ENCODE results near the gene GREB1.

GREB1 gene

DNA sequence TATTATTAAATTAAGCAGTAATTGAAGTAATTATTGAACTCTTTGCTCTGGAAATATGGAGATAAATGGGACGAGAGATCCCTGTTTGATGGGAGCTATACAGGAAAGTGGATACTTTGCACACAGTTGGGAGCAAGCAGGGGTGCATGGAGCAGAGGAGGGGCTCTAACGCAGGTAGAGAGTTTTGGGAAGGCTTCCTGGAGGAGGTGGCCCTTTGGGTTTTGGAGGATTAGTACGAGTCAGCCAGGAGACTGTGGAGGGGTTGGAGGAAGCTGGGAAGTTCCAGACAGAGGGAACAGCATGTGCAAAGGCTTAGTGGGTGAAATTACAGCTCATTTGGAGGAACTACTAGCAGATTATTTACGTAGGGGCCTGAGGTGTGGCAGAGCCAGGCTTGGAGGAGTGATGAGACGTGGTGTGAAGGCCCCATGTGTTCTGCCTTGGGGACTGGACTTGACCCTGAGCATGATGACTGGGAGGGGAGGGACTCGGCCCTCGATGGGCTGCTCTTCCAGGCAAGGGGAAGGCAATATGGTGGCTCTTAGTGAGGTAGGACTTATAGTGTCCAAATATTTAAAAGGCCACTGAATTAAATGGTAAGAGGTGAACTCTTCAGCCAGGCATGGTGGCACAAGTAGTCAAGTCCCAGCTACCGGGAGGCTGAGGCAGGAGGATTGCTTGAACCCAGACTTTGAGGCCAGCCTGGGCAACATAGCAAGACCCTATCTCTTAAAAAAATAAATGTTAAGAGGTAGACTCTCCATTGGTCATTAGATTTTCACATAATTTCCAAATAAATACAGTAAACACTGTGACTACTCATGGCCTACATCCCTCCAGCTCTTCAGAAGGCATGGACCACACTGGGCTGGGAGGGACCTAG, 30.2 kb downstream of the GREB1 start:
- no peak for DNase-seq

DNA sequence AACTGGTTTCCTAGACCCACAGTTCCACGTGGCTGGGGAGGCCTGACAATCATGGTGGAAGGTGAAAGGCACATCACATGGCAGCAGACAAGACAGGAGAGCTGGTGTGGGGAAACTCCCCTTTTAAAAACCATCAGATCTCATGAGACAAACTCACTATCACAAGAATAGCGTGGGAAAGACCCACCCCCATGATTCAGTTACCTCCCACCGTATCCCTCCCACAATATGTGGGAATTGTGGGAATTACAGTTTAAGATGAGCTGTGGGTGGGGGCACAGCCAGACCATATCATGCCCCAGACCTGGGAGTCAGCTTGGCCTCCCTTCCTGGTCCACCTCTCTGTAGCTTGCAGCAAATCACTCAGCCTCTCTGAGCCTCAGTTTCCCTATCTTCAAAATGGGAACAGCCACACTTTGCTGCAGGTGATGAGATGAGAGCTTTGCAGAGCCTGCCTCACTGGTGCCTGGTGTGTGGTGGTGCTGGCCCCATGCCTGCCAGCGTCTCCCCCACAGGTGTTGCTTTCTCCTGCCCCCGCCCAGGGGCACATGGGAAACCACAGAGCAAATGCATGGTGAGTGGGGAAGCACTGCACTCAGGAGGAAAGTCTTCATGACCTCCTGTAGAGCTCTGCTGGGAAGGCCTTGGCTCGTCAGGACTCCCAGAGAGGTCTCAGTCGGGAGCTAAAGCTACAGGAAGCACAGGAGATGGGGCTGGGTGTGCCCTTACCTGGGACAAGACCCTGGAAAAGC, 31.1 kb downstream of the GREB1 start:
- no peak for DNase-seq

GRCh38 chr2:11566383-11566782, 32.5 kb downstream of the GREB1 start:
- DNase-seq, result no peak

GRCh38 chr2:11567631-11568031, 33.8 kb downstream of the GREB1 start:
- DNase-seq, result no peak

DNA sequence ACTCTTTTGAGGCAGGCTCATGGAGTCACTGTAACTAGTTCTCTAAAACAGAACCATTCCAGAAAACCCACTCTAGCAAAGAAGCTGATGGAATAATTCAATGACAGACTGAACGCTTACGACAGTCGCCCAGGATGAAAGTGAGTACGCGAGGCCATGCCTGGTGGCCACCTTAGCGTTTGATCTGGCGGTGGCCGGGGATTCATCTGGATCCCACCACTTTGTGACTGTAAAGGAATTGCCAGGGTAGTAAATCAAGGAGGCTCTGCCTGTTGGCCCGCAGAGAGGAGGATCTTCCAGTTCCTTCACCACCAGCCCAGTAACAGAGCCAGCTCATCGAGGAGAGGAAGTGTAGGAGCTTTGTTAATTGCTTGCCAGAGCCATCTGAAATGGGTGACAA, 34.6 kb downstream of the GREB1 start:
- no peak for DNase-seq

DNA sequence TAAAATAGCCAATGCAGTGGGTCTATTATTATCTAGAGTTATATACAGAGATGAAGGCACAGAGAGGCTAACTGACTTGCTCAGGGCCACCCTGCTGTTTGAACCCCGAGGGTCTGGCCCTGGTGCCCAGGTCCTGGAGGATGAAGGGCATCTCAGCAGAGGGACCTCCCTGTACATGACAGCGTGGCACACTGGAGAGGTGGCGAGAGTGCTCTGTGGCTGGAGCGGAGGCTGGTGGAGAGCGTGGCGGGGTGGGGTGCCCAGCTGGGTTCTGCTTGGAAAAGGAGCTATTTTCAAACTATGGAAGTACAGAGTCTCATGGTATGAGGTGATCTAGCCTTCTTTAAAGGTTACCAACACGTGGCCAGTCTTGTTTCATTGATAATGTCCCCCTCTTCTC, 35.8 kb downstream of the GREB1 start:
- no peak for DNase-seq

GRCh38 chr2:11571170-11571569, 37.3 kb downstream of the GREB1 start:
- no peak for DNase-seq

DNA sequence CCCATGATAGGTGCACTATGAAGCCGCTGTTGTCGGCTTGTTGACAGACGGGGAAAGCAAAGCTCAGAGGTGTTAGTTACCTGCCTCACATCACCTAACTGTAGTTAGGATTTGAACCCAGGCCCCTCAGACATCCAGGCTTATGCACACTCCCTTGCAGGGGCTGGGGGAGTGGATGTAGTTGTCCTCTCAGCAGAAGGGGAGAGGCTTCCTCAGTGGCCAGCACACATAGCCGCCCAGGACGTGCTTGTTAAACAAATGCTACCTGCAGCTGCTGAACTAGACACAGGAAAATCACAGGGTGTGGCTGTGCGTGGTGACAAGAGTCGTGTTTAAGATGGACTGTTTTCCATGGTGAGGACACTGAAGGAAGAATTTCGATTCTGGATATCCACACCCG, 39.2 kb downstream of the GREB1 start:
- DNase-seq, result no peak

GRCh38 chr2:11573418-11574175, 39.8 kb downstream of the GREB1 start:
- no peak for DNase-seq

- DNase-seq, result no peak
Observed at GRCh38 chr2:11574176-11575046, 40.6 kb downstream of the GREB1 start.

DNA sequence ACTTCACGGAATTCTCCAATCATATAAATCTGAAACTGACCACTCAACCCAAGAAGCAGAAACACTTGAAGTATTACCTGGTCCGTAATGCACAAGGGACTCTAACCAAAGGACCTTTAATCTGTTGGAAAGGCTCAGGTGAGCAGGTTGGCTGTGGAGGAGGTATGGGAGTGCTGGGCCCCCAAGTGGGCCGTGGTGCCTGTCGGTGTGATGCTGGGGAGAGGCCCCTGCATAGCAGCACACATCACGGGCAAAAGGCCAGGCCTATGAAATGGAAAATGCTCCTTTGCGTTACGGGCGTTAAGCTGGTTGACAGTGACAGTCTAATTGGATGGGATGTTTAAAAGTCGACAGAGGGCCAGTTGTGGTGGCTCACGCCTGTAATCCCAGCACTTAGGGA, 42.6 kb downstream of the GREB1 start:
- no peak for DNase-seq

DNA sequence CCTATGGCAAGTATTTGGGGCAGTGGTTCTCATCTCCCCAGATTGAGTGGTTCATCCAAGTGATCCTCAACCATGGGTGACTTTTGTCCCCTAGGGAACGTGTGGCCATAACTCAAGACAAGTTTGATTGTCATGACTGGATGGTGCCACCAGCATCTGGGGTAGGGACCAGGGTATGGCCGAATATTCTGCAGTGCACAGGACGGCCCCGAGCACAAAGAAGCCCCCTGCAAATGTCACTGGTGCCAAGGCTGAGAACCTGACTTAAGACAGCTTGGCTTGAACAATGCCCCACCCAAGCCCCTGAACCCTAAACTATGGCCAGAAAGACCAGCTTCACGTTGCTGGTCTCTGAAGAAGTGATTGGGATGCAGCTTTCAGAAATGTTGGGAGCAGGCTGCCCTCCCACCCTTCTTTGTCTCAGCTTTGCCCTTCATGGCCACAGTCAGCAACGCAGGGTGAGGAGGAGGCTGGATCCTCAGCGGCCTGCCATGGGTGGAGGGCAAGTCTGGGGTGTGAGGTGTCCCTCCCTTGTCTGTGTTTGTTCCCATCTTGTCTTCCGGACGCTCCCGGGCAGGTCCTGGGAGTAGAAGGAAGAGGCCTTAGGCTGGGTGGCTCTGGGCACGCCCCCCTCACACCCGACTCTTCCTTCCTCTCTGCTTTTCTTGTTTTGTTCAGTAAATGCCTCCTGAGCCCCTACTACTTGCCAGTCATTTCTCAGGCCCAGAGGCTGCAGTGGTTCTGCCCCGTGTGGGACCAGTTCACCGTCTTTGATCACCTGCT, 43.4 kb downstream of the GREB1 start:
- DNase-seq, result no peak

DNA sequence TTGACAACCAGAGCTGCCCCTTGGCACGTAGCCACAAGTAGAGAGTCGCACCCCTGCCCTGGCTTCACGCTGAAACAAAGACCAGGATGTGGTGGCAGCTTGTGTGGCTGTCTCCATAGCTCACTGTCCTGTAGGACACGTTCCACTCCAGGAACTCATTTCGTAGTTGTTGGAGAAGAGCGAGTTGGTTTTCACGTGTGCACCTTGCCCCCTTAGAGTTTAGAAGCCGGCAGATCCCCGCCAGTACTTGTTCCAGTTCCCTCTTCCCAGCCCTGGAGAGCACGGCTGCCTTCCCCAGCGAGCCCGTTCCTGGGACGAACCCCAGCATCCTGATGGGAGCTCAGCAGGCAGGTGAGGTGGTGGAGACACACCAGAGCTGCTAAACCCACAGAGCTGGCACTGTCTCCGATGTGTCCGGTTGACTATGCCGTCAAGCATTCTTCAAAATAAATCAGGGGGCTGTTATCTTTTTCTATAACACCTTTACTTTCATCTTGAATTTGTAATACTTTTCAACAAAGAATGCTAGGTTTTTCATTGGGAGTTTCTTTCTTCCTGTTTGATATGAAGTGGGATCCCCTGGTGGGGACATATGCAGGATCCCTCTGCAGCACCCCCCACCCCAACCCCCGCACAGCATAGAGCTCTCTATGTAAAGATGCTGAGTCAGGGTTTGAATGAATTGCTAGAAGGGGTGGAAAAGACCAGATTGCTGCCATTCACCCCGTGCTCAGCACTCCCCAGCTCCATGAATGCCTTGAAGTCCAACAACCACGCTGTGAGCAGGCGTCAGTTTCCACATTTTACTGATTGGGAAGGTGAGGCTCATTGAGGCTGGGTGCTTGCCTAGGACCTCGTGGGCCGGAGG, 44.5 kb downstream of the GREB1 start:
- DNase-seq, result no peak

DNA sequence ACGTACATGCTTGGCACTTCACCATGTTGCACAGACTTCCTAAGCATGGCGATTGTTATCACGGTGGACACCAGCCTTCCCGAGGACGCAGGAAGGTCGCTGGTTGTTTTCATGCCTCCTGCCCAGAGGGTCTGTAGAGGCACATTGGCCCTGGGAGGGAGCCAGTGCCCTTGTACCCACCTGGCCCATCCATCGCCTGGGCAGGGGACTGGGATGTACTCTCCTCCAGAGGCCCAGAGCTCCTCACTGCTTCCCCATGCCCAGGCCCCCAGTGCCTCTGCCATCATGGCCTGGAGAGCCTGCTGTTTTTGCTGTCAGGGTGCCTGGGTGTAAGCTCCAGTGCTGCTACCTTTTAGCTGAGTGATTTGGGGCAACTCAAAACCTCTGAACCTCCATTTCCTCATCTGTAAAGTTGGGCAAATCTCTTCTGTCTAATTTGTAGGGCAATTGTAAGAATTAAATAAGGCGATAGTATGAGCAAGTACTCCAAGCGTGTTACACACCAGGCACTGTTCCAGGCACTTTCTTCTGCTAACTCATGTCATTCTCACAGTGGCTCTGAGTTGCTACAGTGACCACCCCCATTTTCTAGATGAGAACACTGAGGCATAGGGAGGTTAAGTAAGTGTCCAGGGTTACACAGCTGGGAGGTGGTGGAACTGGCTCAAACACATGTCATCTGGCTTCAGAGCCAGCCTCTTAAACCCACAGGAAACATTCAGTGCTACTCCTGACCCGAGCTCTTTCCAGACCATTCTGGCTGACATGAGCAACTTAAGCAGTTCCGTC, 45.3 kb downstream of the GREB1 start:
- DNase-seq, result no peak

DNA sequence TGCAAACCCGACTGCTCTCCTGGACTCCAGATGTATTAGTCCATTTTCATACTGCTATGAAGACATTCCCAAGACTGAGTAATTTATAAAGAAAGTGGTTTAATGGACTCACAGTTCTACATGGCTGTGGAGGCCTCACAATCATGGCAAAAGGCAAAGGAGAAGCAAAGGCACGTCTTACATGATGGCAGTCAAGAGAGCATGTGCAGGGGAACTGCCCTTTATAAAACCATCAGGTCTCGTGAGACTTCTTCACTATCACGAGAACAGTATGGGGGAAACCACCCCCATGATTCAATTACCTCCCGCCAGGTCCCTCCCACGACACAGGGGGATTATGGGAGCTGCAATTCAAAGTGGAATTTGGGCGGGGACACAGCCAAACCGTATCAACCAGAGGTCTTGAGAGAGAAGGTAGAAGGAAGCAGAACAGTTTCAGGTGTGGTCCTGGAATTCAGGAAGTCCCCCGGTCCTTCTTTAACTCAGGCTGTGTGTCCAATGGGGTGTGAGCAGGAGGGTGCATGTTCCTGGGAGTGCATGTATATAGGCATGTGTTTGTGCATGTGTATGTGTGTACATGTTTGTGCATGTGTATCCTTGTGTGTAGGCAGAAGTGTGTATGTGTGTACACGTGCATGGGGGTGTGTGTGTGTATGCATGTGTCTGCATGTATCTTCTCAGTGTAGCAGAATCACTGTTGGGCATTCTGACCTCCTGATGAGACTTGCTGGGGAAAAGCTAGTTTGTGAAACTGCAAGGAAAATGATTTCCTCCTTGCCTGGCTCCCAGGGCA, 46.2 kb downstream of the GREB1 start:
- DNase-seq, result no peak

- no peak for DNase-seq
Observed at GRCh38 chr2:11580697-11581096, 46.9 kb downstream of the GREB1 start.

GRCh38 chr2:11581124-11581796, 47.4 kb downstream of the GREB1 start:
- DNase-seq, result no peak
